ENCODE results near the gene DLG2.

DLG2 gene

DNA sequence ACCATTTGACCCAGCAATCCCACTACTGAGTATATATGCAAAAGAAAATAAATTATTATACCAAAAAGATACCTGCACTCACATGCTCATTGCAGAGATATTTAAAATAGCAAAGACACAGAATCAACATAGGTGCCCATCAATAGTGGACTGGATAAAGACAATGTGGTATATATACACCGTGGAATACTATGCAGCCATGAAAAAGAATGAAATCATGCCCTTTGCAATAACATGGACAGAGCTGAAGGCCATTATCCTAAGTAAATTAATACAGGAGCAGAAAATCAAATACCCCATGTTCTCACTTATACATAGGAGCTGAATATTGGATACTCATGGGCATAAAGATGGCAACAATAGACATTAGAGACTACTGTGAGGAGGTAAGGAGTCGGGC is 68.7 kb downstream of the DLG2 start:
- DNase-seq (ENCODE audit: low read depth), result no peak

DNA sequence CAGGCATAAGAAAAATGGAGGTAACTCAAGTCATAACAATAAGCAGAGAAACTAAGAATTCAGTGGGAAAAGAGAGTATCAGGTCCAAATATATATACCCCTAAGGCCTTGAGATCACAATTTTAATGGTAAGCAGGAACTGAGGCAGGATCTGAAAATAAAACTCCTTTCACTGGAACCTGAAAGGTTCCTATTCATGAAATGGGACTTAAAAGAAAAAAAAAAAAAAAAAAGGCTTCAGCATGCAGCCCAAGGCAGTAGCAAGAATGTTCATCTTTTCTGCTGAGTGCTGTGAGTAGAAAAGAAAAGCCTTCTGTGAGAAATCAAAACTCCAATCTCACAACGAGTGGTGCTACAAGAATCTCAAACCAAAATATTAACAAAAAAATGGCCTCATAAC is 75.3 kb downstream of the DLG2 start:
- DNase-seq (ENCODE audit: low read depth), result no peak

GRCh38 chr11:85541683-85542082 is 85.5 kb downstream of the DLG2 start:
- no peak for DNase-seq (ENCODE audit: low read depth)

- DNase-seq (ENCODE audit: low read depth), result no peak
Measured at GRCh38 chr11:85540635-85541205, 86.4 kb downstream of the DLG2 start.

DNA sequence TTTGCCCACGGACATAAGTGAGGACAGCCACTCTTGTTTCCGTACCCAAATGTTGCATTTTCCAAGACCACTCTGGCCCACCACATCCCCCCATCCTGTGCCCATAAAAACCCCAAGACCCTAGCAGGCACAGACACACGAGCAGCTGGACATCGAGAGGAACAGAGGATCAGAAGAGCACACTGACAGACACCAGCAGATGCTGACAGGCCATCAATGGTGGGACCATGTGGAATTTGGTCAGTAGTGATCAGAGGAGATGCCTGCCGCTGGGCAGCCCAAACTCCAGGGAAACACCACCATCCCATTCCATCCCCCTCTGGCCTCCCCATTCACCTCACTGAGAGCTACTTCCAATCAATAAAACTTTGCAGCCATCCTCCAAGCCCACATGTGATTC is 87.0 kb downstream of the DLG2 start:
- no peak for DNase-seq (ENCODE audit: low read depth)

DNA sequence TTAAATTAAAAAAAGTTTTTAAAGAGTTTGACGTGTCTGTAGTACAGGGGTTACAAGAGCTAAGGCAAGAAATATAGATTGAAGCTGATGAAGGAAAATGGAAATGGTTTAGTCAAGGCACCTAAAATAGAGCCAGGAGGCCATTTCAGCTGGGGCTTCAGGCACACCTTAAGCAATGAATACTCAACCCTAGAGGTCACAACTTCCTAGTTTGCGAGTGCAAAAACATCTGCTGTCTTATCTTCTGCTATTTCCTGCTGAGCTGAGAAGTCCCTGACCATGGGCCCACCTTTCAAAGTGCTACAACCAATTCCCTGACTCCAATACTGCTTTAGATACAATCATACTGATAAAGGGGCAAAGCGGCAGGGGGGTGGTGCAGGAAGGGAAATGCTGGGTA is 87.4 kb downstream of the DLG2 start:
- no peak for DNase-seq (ENCODE audit: low read depth)

DNA sequence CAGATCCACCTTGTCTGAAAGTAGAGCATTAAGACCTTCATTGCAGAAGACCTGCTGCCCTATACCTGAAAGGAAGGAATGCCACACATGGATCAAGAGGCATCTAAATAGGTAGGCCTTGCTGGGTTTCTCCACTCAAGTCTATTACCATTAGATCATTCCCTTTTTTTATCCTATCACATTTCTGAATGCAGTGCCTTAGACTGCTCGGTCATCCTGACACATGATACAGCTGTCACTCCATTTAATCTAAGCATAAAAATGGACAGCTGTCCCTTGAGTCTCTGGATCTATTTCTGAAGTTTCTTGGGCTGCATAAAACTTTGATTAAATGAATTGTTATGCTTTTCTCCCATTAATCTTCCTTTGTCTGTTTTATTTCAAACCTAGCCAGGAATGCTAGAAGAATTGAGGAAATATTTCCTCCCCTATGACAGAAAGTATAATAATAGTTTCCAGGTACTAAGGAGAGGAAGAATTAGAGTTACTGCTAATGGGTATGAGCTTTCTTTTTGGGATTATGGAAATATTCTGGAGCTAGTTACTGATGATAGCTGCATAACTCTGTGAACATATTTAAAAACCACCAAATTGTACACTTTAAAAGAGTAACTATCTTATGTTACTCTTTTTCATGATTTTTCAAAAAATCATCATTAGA is 88.0 kb downstream of the DLG2 start:
- no peak for DNase-seq (ENCODE audit: low read depth)

- DNase-seq (ENCODE audit: low read depth), result no peak
Measured at GRCh38 chr11:85536438-85536837, 90.7 kb downstream of the DLG2 start.

DNA sequence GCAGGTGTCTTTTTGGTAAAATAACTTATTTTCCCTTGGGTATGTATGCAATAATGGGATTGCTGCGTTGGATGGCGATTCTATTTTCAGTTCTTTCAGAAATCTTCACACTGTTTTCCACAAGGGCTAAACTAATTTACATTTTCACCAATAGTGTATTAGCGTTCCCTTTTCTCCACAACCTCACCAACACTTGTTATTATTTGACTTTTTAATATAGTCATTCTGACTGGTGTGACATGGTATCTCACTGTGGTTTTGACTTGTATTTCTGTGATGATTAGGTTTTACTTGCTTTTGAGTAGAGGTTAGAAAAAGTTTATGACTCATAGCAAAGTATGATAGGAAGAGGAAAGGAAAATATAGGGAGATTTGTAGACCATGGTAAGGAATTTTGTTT is 92.3 kb downstream of the DLG2 start:
- DNase-seq (ENCODE audit: low read depth), result no peak

DNA sequence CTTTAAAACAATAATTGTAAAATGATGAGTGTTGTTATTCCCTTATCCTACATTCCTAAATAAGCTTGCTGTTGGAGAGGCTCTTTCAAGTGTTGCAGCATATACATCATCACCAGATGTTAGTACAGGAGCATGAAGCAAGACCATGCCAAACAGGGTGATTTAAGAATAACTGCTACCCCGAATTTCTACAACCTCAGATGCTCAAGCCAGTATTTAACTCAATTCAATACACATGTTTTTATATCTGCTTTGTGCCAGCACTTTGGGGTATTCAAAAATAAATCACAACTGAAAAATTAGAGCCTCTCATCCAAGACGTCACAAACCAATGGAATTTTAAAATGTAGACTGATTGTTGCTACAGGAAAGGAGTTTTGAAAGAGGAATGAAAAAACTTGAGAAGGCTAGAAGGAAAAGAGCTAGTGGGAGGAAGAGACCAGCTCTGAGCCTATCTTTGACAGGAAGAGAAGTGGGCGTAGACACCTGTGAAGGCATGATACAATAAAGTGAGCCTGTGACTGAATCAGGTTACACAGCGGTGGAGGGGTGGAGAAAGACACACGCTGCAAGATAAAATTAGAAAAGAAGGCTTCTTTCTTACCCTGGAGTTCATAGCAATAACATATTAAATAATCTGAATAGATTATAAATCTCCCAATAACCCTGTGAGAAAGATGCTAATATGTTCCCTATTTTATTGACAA is 95.8 kb downstream of the DLG2 start:
- no peak for DNase-seq (ENCODE audit: low read depth)

- no peak for DNase-seq (ENCODE audit: low read depth)
Measured at GRCh38 chr11:85530634-85531033, 96.5 kb downstream of the DLG2 start.

DNA sequence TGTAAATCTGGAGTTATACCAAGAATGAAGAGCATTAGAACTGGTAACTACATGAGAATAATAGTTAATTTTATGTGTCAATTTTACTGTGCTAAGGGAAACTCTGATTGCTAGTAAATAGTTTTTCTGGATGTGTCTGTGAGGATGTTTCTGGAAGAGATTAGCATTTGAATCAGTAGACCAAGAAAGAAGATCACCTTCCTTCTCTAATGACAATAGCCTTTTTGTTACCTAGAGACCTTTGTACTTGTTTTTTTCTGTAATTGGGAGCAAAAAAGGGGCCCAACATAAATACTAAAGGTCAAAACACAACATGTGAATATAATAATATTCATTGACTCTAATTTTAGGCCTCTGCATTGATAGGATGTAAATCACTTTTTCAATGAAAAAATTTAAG is 100.6 kb downstream of the DLG2 start:
- DNase-seq (ENCODE audit: low read depth), result no peak

GRCh38 chr11:85525686-85526085 is 101.5 kb downstream of the DLG2 start:
- no peak for DNase-seq (ENCODE audit: low read depth)

DNA sequence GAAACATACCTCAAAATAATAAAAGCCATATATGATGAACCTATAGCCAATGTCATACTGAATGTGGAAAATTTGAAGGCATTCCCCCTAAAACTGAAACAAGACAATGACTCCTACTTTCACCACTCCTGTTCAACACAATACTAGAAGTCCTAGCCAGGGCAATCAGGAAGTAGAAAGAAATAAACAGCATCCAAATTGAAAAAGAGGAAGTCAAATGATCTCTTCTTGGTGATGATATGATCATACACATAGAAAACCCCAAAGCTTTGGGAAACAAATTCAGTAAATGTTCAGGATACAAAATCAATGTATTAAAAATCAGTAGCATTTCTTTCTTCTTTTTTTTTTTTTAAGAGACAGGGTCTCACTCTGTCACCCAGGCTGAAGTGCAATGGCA is 109.9 kb downstream of the DLG2 start:
- DNase-seq (ENCODE audit: low read depth), result no peak

- no peak for DNase-seq (ENCODE audit: low read depth)
Measured at GRCh38 chr11:85495918-85496317, 131.2 kb downstream of the DLG2 start.

DNA sequence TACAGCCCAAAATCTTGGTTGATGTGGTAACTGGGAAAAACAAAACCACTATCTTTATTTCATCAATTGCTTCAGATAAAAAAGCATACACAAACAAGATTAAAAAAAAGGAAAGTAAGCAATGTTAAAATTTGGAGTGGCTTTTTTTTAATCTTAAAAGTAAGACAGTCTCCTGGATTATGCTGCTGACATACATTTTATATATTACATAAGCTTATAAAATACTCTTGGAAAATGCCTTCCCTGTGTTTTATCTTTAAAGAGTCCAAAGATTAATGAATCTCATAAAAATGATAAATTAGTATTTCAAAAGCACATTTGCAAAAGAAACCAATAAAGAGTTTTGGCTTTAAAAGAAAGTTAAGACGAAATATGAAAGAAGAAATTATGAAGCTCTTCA is 132.7 kb downstream of the DLG2 start:
- DNase-seq (ENCODE audit: low read depth), result no peak

DNA sequence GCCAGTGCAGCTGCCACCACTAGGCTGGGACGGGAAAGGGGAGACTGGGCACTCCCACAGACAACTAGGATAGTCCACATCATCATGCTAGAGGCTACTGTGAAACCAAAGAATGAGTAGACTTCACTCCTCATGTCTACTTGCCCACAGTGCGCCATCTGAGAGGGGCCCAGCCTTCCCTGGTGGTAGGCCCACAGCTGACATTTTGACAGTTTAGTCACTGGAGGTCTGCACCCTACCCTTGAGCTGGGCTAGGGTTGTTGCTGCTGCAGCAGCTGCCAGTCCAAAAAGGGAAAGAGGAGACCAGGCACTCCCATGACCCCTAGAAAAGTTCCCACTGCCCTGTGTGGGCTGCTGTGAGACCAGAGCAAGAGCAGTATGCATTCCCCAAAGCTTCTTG is 141.2 kb downstream of the DLG2 start:
- no peak for DNase-seq (ENCODE audit: low read depth)

GRCh38 chr11:85483861-85484260 is 143.3 kb downstream of the DLG2 start:
- DNase-seq (ENCODE audit: low read depth), result no peak

DNA sequence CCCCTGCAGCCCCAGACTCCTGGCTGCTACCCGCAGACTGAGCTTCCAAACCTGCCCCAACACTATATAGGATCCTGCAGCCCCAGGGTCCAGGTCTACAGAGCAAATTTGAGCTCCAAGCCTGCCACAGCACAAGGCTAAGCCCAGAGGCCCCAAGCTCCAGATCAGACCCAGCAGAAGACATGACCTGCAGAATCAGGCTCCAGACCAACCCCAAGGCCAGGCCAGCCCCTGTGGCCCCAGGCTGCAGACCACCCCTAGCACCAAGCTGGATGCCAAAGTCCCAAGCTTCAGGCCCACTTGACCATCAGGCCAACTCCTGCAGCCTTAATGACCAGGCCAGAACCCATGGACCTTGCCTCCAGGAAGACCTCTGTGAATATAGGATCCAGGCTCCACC is 145.3 kb downstream of the DLG2 start:
- DNase-seq (ENCODE audit: low read depth), result no peak

GRCh38 chr11:85475660-85476517 is 151.3 kb downstream of the DLG2 start:
- DNase-seq (ENCODE audit: low read depth), result no peak

- no peak for DNase-seq (ENCODE audit: low read depth)
Measured at GRCh38 chr11:85472953-85473352, 154.2 kb downstream of the DLG2 start.

DNA sequence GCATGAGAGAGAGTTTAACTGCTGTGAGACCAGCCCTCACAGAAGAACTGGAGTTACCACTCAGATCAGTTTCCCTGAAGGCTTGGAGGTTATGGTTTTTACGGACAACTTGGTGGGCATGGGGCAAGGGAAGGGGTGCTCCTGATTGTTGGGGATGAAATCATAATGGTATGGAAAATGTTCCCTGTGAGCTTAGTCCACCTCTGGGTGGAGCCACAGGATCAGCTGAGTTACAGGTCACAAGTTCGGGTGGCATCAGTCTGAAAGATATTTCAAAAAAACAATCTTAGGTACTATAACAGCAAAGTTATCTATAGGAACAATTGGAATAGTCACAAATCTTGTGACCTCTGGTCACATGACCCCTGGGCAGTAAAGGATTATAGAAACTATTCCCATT is 162.9 kb downstream of the DLG2 start:
- no peak for DNase-seq (ENCODE audit: low read depth)

DNA sequence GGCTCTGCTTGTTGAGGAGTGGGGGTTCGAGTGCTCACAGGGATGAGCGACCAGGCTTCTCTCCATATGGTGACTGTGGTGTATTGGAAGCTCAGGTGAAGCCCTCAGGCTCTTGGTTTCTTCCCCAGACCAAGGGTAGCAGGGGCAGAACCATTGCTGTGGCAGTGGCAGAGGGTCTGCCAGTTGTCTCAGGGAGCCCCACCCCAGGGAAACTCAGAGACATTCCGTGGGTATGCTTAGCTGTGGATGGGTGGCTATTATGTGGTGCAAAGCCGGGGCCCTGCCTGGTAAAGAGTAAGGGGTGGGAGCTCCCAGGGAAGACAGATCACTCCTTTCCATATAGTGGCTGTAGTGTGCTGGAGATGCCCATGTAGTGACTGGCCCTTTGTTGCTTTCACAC is 167.8 kb downstream of the DLG2 start:
- no peak for DNase-seq (ENCODE audit: low read depth)
